ENCODE measurements around the gene SH3GL2. TPM values are rescaled to one million over a fixed set of nuclear protein-coding genes. Genes with fewer than 3 reads are reported as not detected.

Gene SH3GL2
- total and polyA plus RNA-seq, 4 donors: 0.06 to 0.08 TPM; not detected in 2

- no peak overlapping the region for H3K4me3 ChIP-seq (ENCODE audit: low read depth in 1 of 3, low read length in 3 of 3)
- H3K36me3 ChIP-seq (ENCODE audit: control insufficient read depth in 4 of 4, insufficient read depth in 3 of 4, low read depth in 1 of 4, low read length in 3 of 4): no peaks in the 10 kb centered on the region
- H3K27me3 ChIP-seq (ENCODE audit: control insufficient read depth in 4 of 4, insufficient read depth in 4 of 4, low read length in 3 of 4): no peaks in the 10 kb centered on the region
- DNase-seq (ENCODE audit: low spot score): no peak
- H3K4me1 ChIP-seq (ENCODE audit: control insufficient read depth in 4 of 4, insufficient read depth in 4 of 4, low read length in 3 of 4): no peaks in the 10 kb centered on the region
- no peak overlapping the region for H3K27ac ChIP-seq (ENCODE audit: low read depth in 1 of 2, low read length in 2 of 2)
- WGBS: 48% methylated on average over 3 of the region's 3 CpGs
- H3K9me3 ChIP-seq (ENCODE audit: control insufficient read depth in 4 of 4, low read length in 3 of 4): no peaks in the 10 kb centered on the region
- TF ChIP-seq EGR1 (IDR thresholded peaks at IDR 0.05; ENCODE audit: low read depth in 2 of 2): no peak
- TF ChIP-seq FOXA2 (IDR thresholded peaks at IDR 0.05): no peak
- TF ChIP-seq HNF4G (IDR thresholded peaks at IDR 0.05): no peak
- no peak for TF ChIP-seq FOXA1 (IDR thresholded peaks at IDR 0.05)
- TF ChIP-seq NR2F2 (IDR thresholded peaks at IDR 0.05): no peak
- TF ChIP-seq JUND (IDR thresholded peaks at IDR 0.05): no peak
- TF ChIP-seq ATF3 (IDR thresholded peaks at IDR 0.05): no peak
- TF ChIP-seq CTCF (IDR thresholded peaks at IDR 0.05; ENCODE audit: low read depth, low read length, missing input control): no peak
- TF ChIP-seq MAX (IDR thresholded peaks at IDR 0.05): no peak
- no peak for TF ChIP-seq YY1 (IDR thresholded peaks at IDR 0.05)
- TF ChIP-seq SP1 (IDR thresholded peaks at IDR 0.05): no peak
- no peak for TF ChIP-seq RAD21 (IDR thresholded peaks at IDR 0.05)
- no peak for TF ChIP-seq GABPA (IDR thresholded peaks at IDR 0.05 in 1 of 2, conservative IDR thresholded peaks at IDR 0.05 in 1 of 2)
- no peak for TF ChIP-seq HNF4A (conservative IDR thresholded peaks at IDR 0.05)
- TF ChIP-seq REST (IDR thresholded peaks at IDR 0.05): no peak
- TF ChIP-seq TAF1 (conservative IDR thresholded peaks at IDR 0.05): no peak
- no peak for TF ChIP-seq ZBTB33 (IDR thresholded peaks at IDR 0.05)
- no peak for TF ChIP-seq RXRA (IDR thresholded peaks at IDR 0.05)
- H3K9ac ChIP-seq (ENCODE audit: low read depth in 1 of 2, low read length in 2 of 2): no peak overlapping the region
Measured at GRCh38 chr9:17742067-17742466, 163.2 kb downstream of the SH3GL2 start.

Data from liver (tissue), 9 donors.